ENCODE results near the gene ANO6. TPM values are rescaled to one million over a fixed set of nuclear protein-coding genes. Genes with fewer than 3 reads are reported as not detected.

The ANO6 gene
- total RNA-seq, 1 experiment from 2014 or later: 59.3 TPM

GRCh38 chr12:45243963-45244362 lies 28.1 kb downstream of the ANO6 start:
- intact Hi-C loops (cut with micrococcal nuclease; ENCODE audit: unreplicated experiment): no loop called here
- CTCF ChIA-PET: no interaction called here
- Histone ChIP-seq H3K4me3 (ENCODE audit: low read depth, low read length, poor library complexity, severe bottlenecking) (no peak overlapping the region), H3K36me3 (ENCODE audit: insufficient read depth, low read length, poor library complexity, severe bottlenecking) (no peaks in the 10 kb centered on the region), H3K27me3 (replicated peaks; ENCODE audit: insufficient read depth, low read depth, low read length, poor library complexity) (no peaks in the 10 kb centered on the region), H3K4me1 (ENCODE audit: insufficient read depth, low read length, poor library complexity, severe bottlenecking) (peaks cover 11% of the 10 kb centered on the region), H3K9me3 (ENCODE audit: low read depth, low read length, poor library complexity, severe bottlenecking) (no peaks in the 10 kb centered on the region), H3K27ac (ENCODE audit: low read depth, low read length, poor library complexity, severe bottlenecking) (no peak overlapping the region)
- no peak for DNase-seq (ENCODE audit: low spot score)
- TF ChIP-seq, protein P1, sequence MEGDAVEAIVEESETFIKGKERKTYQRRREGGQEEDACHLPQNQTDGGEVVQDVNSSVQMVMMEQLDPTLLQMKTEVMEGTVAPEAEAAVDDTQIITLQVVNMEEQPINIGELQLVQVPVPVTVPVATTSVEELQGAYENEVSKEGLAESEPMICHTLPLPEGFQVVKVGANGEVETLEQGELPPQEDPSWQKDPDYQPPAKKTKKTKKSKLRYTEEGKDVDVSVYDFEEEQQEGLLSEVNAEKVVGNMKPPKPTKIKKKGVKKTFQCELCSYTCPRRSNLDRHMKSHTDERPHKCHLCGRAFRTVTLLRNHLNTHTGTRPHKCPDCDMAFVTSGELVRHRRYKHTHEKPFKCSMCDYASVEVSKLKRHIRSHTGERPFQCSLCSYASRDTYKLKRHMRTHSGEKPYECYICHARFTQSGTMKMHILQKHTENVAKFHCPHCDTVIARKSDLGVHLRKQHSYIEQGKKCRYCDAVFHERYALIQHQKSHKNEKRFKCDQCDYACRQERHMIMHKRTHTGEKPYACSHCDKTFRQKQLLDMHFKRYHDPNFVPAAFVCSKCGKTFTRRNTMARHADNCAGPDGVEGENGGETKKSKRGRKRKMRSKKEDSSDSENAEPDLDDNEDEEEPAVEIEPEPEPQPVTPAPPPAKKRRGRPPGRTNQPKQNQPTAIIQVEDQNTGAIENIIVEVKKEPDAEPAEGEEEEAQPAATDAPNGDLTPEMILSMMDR (conservative IDR thresholded peaks at IDR 0.05; ENCODE audit: low read depth, low read length): no peak
- no peak for TF ChIP-seq EZH2 (IDR thresholded peaks at IDR 0.05; ENCODE audit: borderline replicate concordance, low read depth, low read length, poor library complexity, severe bottlenecking)
- BruUV-seq (replicated peaks): no TSS peak
- POLR2A ChIA-PET (ENCODE audit: low non-redundant PET): no interaction called here

- TF ChIP-seq, protein P1 (conservative IDR thresholded peaks at IDR 0.05; ENCODE audit: low read depth, low read length): no peak
- TF ChIP-seq EZH2 (IDR thresholded peaks at IDR 0.05; ENCODE audit: borderline replicate concordance, low read depth, low read length, poor library complexity, severe bottlenecking): no peak
- Histone ChIP-seq H3K4me3 (ENCODE audit: low read depth, low read length, poor library complexity, severe bottlenecking) (no peak overlapping the region), H3K27ac (ENCODE audit: low read depth, low read length, poor library complexity, severe bottlenecking) (no peak overlapping the region), H3K4me1 (ENCODE audit: insufficient read depth, low read length, poor library complexity, severe bottlenecking) (peaks cover 15% of the 10 kb centered on the region), H3K36me3 (ENCODE audit: insufficient read depth, low read length, poor library complexity, severe bottlenecking) (no peaks in the 10 kb centered on the region), H3K27me3 (replicated peaks; ENCODE audit: insufficient read depth, low read depth, low read length, poor library complexity) (no peaks in the 10 kb centered on the region), H3K9me3 (ENCODE audit: low read depth, low read length, poor library complexity, severe bottlenecking) (no peaks in the 10 kb centered on the region)
- ChIA-PET CTCF (no interaction called here), POLR2A (ENCODE audit: low non-redundant PET) (no interaction called here)
- BruUV-seq (replicated peaks): no TSS peak
- peak; percentile 52 for DNase-seq (ENCODE audit: low spot score)
- intact Hi-C loops (cut with micrococcal nuclease; ENCODE audit: unreplicated experiment): no loop called here
Observed at GRCh38 chr12:45244561-45245343, 28.9 kb downstream of the ANO6 start.

DNA sequence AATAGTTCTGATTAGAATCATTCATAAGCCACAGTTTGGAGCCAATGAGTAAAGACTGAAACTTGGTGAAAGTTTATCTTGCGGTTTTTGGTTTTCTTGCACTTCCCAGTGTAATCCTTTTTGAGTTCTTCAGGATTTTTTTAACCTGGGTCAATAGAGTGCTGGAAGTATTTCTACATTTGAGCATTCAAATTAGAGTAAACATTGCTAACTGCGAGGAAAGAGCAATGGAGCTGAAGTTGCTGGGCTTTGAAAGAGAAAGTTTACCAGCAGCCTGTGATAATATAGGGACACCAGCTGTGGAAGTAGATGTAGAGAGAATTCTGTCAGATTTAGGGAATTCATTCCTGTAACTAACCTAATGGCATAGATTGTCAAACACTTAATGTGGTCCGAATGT lies 30.3 kb downstream of the ANO6 start:
- TF ChIP-seq EZH2 (IDR thresholded peaks at IDR 0.05; ENCODE audit: borderline replicate concordance, low read depth, low read length, poor library complexity, severe bottlenecking): no peak
- TF ChIP-seq, protein P1 (conservative IDR thresholded peaks at IDR 0.05; ENCODE audit: low read depth, low read length): no peak
- H3K9me3 ChIP-seq (ENCODE audit: low read depth, low read length, poor library complexity, severe bottlenecking): no peaks in the 10 kb centered on the region
- no peak overlapping the region for H3K27ac ChIP-seq (ENCODE audit: low read depth, low read length, poor library complexity, severe bottlenecking)
- H3K4me1 ChIP-seq (ENCODE audit: insufficient read depth, low read length, poor library complexity, severe bottlenecking): peaks cover 15% of the 10 kb centered on the region
- no peaks in the 10 kb centered on the region for H3K36me3 ChIP-seq (ENCODE audit: insufficient read depth, low read length, poor library complexity, severe bottlenecking)
- H3K4me3 ChIP-seq (ENCODE audit: low read depth, low read length, poor library complexity, severe bottlenecking): no peak overlapping the region
- intact Hi-C loops (cut with micrococcal nuclease; ENCODE audit: unreplicated experiment): no loop called here
- no peak for DNase-seq (ENCODE audit: low spot score)
- ChIA-PET CTCF (no interaction called here), POLR2A (ENCODE audit: low non-redundant PET) (no interaction called here)
- no peaks in the 10 kb centered on the region for H3K27me3 ChIP-seq (replicated peaks; ENCODE audit: insufficient read depth, low read depth, low read length, poor library complexity)
- BruUV-seq (replicated peaks): no TSS peak
